ENCODE measurements around the gene SENP2.

DNA sequence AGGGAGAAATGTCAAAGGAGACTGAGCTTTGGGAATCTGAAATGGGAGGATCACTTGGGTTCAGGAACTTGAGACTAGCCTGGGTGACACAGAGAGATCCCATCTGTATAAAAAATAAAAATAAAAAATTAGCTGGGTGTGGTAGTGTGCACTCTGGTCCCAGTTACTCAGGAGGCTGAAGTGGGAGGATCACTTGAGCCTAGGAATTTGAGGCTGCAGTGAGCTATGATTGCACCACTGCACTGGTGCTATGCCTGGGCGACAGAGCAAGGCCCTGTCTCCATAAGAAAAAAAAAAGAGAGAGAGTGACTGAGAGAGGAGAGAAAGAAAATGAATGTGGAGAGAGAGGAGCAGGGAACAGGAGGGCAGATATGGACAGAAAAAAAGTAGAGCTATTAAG, 72.8 kb downstream of the SENP2 start:
- TF ChIP-seq, protein P1, sequence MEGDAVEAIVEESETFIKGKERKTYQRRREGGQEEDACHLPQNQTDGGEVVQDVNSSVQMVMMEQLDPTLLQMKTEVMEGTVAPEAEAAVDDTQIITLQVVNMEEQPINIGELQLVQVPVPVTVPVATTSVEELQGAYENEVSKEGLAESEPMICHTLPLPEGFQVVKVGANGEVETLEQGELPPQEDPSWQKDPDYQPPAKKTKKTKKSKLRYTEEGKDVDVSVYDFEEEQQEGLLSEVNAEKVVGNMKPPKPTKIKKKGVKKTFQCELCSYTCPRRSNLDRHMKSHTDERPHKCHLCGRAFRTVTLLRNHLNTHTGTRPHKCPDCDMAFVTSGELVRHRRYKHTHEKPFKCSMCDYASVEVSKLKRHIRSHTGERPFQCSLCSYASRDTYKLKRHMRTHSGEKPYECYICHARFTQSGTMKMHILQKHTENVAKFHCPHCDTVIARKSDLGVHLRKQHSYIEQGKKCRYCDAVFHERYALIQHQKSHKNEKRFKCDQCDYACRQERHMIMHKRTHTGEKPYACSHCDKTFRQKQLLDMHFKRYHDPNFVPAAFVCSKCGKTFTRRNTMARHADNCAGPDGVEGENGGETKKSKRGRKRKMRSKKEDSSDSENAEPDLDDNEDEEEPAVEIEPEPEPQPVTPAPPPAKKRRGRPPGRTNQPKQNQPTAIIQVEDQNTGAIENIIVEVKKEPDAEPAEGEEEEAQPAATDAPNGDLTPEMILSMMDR (conservative IDR thresholded peaks at IDR 0.05 in 1 of 2, IDR thresholded peaks at IDR 0.05 in 1 of 2; ENCODE audit: extremely low read depth in 1 of 2, insufficient read depth in 1 of 2, low read depth in 1 of 2, low read length in 2 of 2): no peak
- no peak for TF ChIP-seq EZH2 (IDR thresholded peaks at IDR 0.05; ENCODE audit: borderline replicate concordance, low read length)

Measured in mammary epithelial cell (primary cell).